Activated CD4-positive, alpha-beta memory T cell treated with anti-CD3 and anti-CD28 coated beads, Interleukin-2, amount 10 ng/mL, durations not matched to agents 7 days and 5 days (primary cell): ENCODE data around the gene THSD8. TPM values are rescaled to one million over a fixed set of nuclear protein-coding genes. Genes with fewer than 3 reads are reported as not detected.
"Not testable (repeated sequence)": the region's sequence is repeated elsewhere in the genome, so short reads cannot be mapped to it uniquely, and the experiment has no call there.

Source experiments
- CTCF ChIA-PET: fragments of 350-600 bp; sonication (Branson Sonifier 250); formaldehyde crosslinking; loops from one replicate; lab custom pipeline; 2021; ENCODE audit warnings: antibody characterized with exemption, inconsistent platforms; lab: Charles Lee
- POLR2A ChIA-PET: fragments of 350-600 bp; sonication (Branson Sonifier 250); formaldehyde crosslinking; loops from one replicate; lab custom pipeline; 2021; ENCODE audit warnings: antibody characterized with exemption; lab: Charles Lee
- DNase-seq: peaks from one replicate; pipeline ENCODE4 v3.0.0-alpha.2; 2020
- H3K27ac Mint-ChIP-seq: one replicate; pipeline ENCODE4 v1.8.0; 2021; ENCODE audit warnings: mild to moderate bottlenecking, mixed read lengths
- H3K27me3 Mint-ChIP-seq: one replicate; pipeline ENCODE4 v1.8.0; 2021; ENCODE audit warnings: mixed read lengths
- H3K36me3 Mint-ChIP-seq: one replicate; pipeline ENCODE4 v1.8.0; 2021; ENCODE audit warnings: low read depth, mixed read lengths
- H3K4me1 Mint-ChIP-seq: one replicate; pipeline ENCODE4 v1.8.0; 2021; ENCODE audit warnings: mixed read lengths
- H3K4me3 Mint-ChIP-seq: one replicate; pipeline ENCODE4 v1.8.0; 2021; ENCODE audit warnings: mild to moderate bottlenecking, mixed read lengths
- H3K9me3 Mint-ChIP-seq: one replicate; pipeline ENCODE4 v1.8.0; 2021; ENCODE audit warnings: mixed read lengths
- total RNA-seq, 2 experiments: library from RNA; stranded (reverse); gene quantifications; one replicate each; pipeline ENCODE4 v1.2.3, GENCODE V29; 2021

The THSD8 gene
- total RNA-seq, 2 experiments from 2014 or later: 19.2 to 25.5 TPM

GRCh38 chr19:12838182-12838885 is 36.5 kb downstream of the THSD8 start, which contains the start of gene MAST1:
Gene MAST1, plus strand, starts transcription at chr19:12838515. Its CDS starts 58 bp downstream, at chr19:12838573.
- CTCF ChIA-PET: interaction anchor here (1.8 kb wide), 1 partner anchor 9 kb away, joined by 15 read pairs; no protein-coding TSS in a partner anchor
- POLR2A ChIA-PET: interaction anchor here (1.0 kb wide), 1 partner anchor 60 kb away, joined by 3 read pairs; no protein-coding TSS in a partner anchor
- Mint-ChIP-seq H3K27ac (no peak within 1 kb of the TSS), H3K4me1 (peaks cover 41% of the 10 kb centered on the region), H3K36me3 (no peaks in the 10 kb centered on the region), H3K4me3 (peak within 1 kb of the TSS; percentile 51), H3K27me3 (peaks cover 76% of the 10 kb centered on the region), H3K9me3 (no peaks in the 10 kb centered on the region)
- DNase-seq: peak; percentile 61

- CTCF ChIA-PET: interaction anchor here (0.8 kb wide), 1 partner anchor 74 kb away, joined by 3 read pairs; no protein-coding TSS in a partner anchor
- peaks cover 40% of the 10 kb centered on the region for H3K4me1 Mint-ChIP-seq
- peak overlapping the region; percentile 51 for H3K4me3 Mint-ChIP-seq
- POLR2A ChIA-PET: interaction anchor here (1.0 kb wide), 1 partner anchor 61 kb away, joined by 3 read pairs; no protein-coding TSS in a partner anchor
- DNase-seq: peak; percentile 39
- peaks cover 74% of the 10 kb centered on the region for H3K27me3 Mint-ChIP-seq
- H3K27ac Mint-ChIP-seq: no peak overlapping the region
- no peaks in the 10 kb centered on the region for H3K36me3 Mint-ChIP-seq
- H3K9me3 Mint-ChIP-seq: no peaks in the 10 kb centered on the region
Measured at GRCh38 chr19:12838886-12839756, 37.3 kb downstream of the THSD8 start.

GRCh38 chr19:12840091-12841079 is 38.5 kb downstream of the THSD8 start:
- H3K27me3 Mint-ChIP-seq: peaks cover 67% of the 10 kb centered on the region
- DNase-seq: peak; percentile 64
- H3K4me3 Mint-ChIP-seq: peak overlapping the region; percentile 24
- no peak overlapping the region for H3K27ac Mint-ChIP-seq
- POLR2A ChIA-PET: no interaction called here
- no peaks in the 10 kb centered on the region for H3K9me3 Mint-ChIP-seq
- CTCF ChIA-PET: no interaction called here
- peaks cover 32% of the 10 kb centered on the region for H3K4me1 Mint-ChIP-seq
- H3K36me3 Mint-ChIP-seq: no peaks in the 10 kb centered on the region

GRCh38 chr19:12841094-12841493 is 39.2 kb downstream of the THSD8 start:
- H3K4me1 Mint-ChIP-seq: peaks cover 32% of the 10 kb centered on the region
- no peak overlapping the region for H3K27ac Mint-ChIP-seq
- DNase-seq: peak; percentile 30
- no peaks in the 10 kb centered on the region for H3K36me3 Mint-ChIP-seq
- POLR2A ChIA-PET: no interaction called here
- peak overlapping the region; percentile 24 for H3K4me3 Mint-ChIP-seq
- H3K9me3 Mint-ChIP-seq: no peaks in the 10 kb centered on the region
- H3K27me3 Mint-ChIP-seq: peaks cover 61% of the 10 kb centered on the region
- CTCF ChIA-PET: no interaction called here

GRCh38 chr19:12842511-12842910 is 40.6 kb downstream of the THSD8 start:
- Mint-ChIP-seq H3K9me3 (no peaks in the 10 kb centered on the region), H3K27me3 (peaks cover 52% of the 10 kb centered on the region), H3K27ac (no peak overlapping the region), H3K36me3 (no peaks in the 10 kb centered on the region), H3K4me1 (peaks cover 34% of the 10 kb centered on the region), H3K4me3 (no peak overlapping the region)
- CTCF ChIA-PET: no interaction called here
- no peak for DNase-seq
- POLR2A ChIA-PET: no interaction called here

- H3K27me3 Mint-ChIP-seq: peaks cover 46% of the 10 kb centered on the region
- H3K27ac Mint-ChIP-seq: no peak overlapping the region
- no peak overlapping the region for H3K4me3 Mint-ChIP-seq
- H3K4me1 Mint-ChIP-seq: peaks cover 37% of the 10 kb centered on the region
- H3K9me3 Mint-ChIP-seq: no peaks in the 10 kb centered on the region
- CTCF ChIA-PET: interaction anchor here (1.1 kb wide), 1 partner anchor 84 kb away, joined by 3 read pairs; no protein-coding TSS in a partner anchor
- POLR2A ChIA-PET: no interaction called here
- no peak for DNase-seq
- no peaks in the 10 kb centered on the region for H3K36me3 Mint-ChIP-seq
Measured at GRCh38 chr19:12843328-12843727, 41.5 kb downstream of the THSD8 start.

GRCh38 chr19:12843999-12844732 is 42.3 kb downstream of the THSD8 start:
- Mint-ChIP-seq H3K4me3 (no peak overlapping the region), H3K9me3 (no peaks in the 10 kb centered on the region), H3K4me1 (peaks cover 32% of the 10 kb centered on the region), H3K27me3 (peaks cover 40% of the 10 kb centered on the region), H3K36me3 (no peaks in the 10 kb centered on the region), H3K27ac (no peak overlapping the region)
- ChIA-PET CTCF (interaction anchor here (1.1 to 4.3 kb wide), 3 partner anchors 83 to 87 kb away, joined by 3 to 28 read pairs (median 6); no protein-coding TSS in a partner anchor), POLR2A (no interaction called here)
- DNase-seq: no peak

- peaks cover 18% of the 10 kb centered on the region for H3K27me3 Mint-ChIP-seq
- H3K27ac Mint-ChIP-seq, H3K9me3 Mint-ChIP-seq, DNase-seq, H3K4me3 Mint-ChIP-seq, H3K4me1 Mint-ChIP-seq, H3K36me3 Mint-ChIP-seq: not testable (repeated sequence)
- ChIA-PET POLR2A (interaction anchor here (1.2 to 2.0 kb wide), 2 partner anchors 10 to 54 kb away, joined by 3 to 6 read pairs; no protein-coding TSS in a partner anchor), CTCF (interaction anchor here (0.6 to 5.2 kb wide), 29 partner anchors 9 to 215 kb away, joined by 3 to 51 read pairs (median 5); partner anchors contain the start of genes GCDH, GET3, JUNB and RNASEH2A)
Measured at GRCh38 chr19:12846613-12847012, 44.7 kb downstream of the THSD8 start.

- Mint-ChIP-seq H3K27ac (no peak overlapping the region), H3K36me3 (no peaks in the 10 kb centered on the region), H3K27me3 (peaks cover 13% of the 10 kb centered on the region), H3K4me3 (peak overlapping the region; percentile 21), H3K4me1 (peaks cover 7% of the 10 kb centered on the region), H3K9me3 (no peaks in the 10 kb centered on the region)
- ChIA-PET POLR2A (interaction anchor here (1.0 to 2.0 kb wide), 5 partner anchors 11 to 110 kb away, joined by 3 to 11 read pairs (median 3); partner anchors contain the start of genes DNASE2 and GET3), CTCF (interaction anchor here (0.6 to 5.2 kb wide), 46 partner anchors 10 to 1759 kb away, joined by 3 to 51 read pairs (median 4); partner anchors contain the start of genes DNASE2, GCDH, GET3 and JUNB)
- DNase-seq: peak; percentile 83
Measured at GRCh38 chr19:12847159-12848139, 45.6 kb downstream of the THSD8 start.
